Uterus (tissue), 2 donors: ENCODE measurements around the gene MOSPD3.

Experiments used
- POLR2A ChIP-seq, 2 donors: fragments of 450-650 bp; IDR thresholded peaks; one replicate each; pipeline ENCODE4 v1.6.1; 2016; ENCODE audit warnings: antibody characterized with exemption in 2 of 2, mild to moderate bottlenecking in 1 of 2, moderate library complexity in 1 of 2
- TF ChIP-seq, protein P1 (sequence below), 4 experiments: fragments of 200-600 bp in 2 of 4; fragments of 450-650 bp in 2 of 4; sonication (generic) in 2 of 4; IDR thresholded peaks; one replicate each; pipeline ENCODE4 v1.5.1; 2016 to 2019; ENCODE audit warnings: antibody characterized with exemption in 4 of 4, mild to moderate bottlenecking in 2 of 4, moderate library complexity in 1 of 4

DNA sequence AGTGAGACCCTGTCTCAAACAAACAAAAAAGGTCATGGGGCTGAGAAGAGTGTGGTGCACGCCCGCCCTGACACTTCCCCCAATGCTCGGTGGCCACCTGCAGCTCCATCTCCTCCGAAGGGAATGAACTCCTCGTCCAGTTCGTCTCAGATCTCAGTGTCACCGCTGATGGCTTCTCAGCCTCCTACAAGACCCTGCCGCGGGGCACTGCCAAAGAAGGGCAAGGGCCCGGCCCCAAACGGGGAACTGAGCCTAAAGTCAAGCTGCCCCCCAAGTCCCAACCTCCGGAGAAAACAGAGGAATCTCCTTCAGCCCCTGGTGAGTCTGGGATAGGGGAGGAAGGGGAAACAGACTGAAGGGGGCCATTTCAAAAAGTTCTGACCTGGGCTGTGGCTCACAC, 6.0 kb upstream of the MOSPD3 start:
- TF ChIP-seq, protein P1, sequence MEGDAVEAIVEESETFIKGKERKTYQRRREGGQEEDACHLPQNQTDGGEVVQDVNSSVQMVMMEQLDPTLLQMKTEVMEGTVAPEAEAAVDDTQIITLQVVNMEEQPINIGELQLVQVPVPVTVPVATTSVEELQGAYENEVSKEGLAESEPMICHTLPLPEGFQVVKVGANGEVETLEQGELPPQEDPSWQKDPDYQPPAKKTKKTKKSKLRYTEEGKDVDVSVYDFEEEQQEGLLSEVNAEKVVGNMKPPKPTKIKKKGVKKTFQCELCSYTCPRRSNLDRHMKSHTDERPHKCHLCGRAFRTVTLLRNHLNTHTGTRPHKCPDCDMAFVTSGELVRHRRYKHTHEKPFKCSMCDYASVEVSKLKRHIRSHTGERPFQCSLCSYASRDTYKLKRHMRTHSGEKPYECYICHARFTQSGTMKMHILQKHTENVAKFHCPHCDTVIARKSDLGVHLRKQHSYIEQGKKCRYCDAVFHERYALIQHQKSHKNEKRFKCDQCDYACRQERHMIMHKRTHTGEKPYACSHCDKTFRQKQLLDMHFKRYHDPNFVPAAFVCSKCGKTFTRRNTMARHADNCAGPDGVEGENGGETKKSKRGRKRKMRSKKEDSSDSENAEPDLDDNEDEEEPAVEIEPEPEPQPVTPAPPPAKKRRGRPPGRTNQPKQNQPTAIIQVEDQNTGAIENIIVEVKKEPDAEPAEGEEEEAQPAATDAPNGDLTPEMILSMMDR (IDR thresholded peaks at IDR 0.05): no peak
- TF ChIP-seq POLR2A (IDR thresholded peaks at IDR 0.05): no peak
